H1 (cell line): Measurements from ENCODE around the gene DPEP2NB.

Experiments used
- ATF2 ChIP-seq: IDR thresholded peaks from 2 replicates; pipeline ENCODE4 v1.6.1; 2012; ENCODE audit warnings: low read length, inconsistent platforms
- CHD2 ChIP-seq: IDR thresholded peaks from 2 replicates; pipeline ENCODE4 v1.6.1; 2012; ENCODE audit warnings: low read length, improper control_type of control experiment
- CTCF ChIP-seq, 3 experiments: IDR thresholded peaks; 1 replicate in 2 of 3; 2 replicates in 1 of 3; pipeline versions ENCODE4 v1.5.1 to v1.6.1; 2011; ENCODE audit warnings: low read length in 3 of 3, mild to moderate bottlenecking in 3 of 3, inconsistent platforms in 2 of 3, low read depth in 1 of 3, moderate library complexity in 1 of 3; ENCODE audit not compliant: insufficient read depth in 1 of 3; ENCODE audit errors: control extremely low read depth in 1 of 3
- EP300 ChIP-seq, 2 experiments: IDR thresholded peaks; 1 replicate in 1 of 2; 2 replicates in 1 of 2; pipeline ENCODE4 v1.6.1; 2011 to 2012; ENCODE audit warnings: low read depth in 2 of 2, low read length in 2 of 2, mild to moderate bottlenecking in 2 of 2, borderline replicate concordance in 1 of 2, inconsistent platforms in 1 of 2, moderate library complexity in 1 of 2
- GTF2F1 ChIP-seq: IDR thresholded peaks from 2 replicates; pipeline ENCODE4 v1.6.1; 2012; ENCODE audit warnings: low read depth, low read length, improper control_type of control experiment, borderline replicate concordance
- POLR2A ChIP-seq, 2 experiments: IDR thresholded peaks; 1 replicate in 1 of 2; 2 replicates in 1 of 2; pipeline ENCODE4 v1.6.1; 2011; ENCODE audit warnings: low read depth in 2 of 2, low read length in 2 of 2, mild to moderate bottlenecking in 2 of 2; ENCODE audit errors: control extremely low read depth in 1 of 2
- TAF1 ChIP-seq: IDR thresholded peaks from 2 replicates; pipeline ENCODE4 v1.6.1; 2011; ENCODE audit warnings: mild to moderate bottlenecking, low read depth, low read length
- USF2 ChIP-seq: IDR thresholded peaks from 2 replicates; pipeline ENCODE4 v1.6.1; 2011; ENCODE audit warnings: low read length, improper control_type of control experiment
- ZNF274 ChIP-seq: IDR thresholded peaks from 2 replicates; pipeline ENCODE4 v1.7.0; 2012; ENCODE audit warnings: low read length, borderline replicate concordance; ENCODE audit errors: extremely low read depth

GRCh38 chr16:68040506-68041288 is 25.0 kb upstream of the DPEP2NB start:
- TF ChIP-seq ATF2 (no peak), GTF2F1 (no peak), CTCF (IDR thresholded peaks at IDR 0.05; ENCODE audit: control extremely low read depth in 1 of 3, insufficient read depth in 1 of 3, low read depth in 1 of 3, low read length in 3 of 3) (peak; percentile 89 to 97 (median 96)), ZNF274 (no peak), CHD2 (no peak), POLR2A (IDR thresholded peaks at IDR 0.05; ENCODE audit: control extremely low read depth in 1 of 2, low read depth in 2 of 2, low read length in 2 of 2) (no peak), EP300 (IDR thresholded peaks at IDR 0.05; ENCODE audit: borderline replicate concordance in 1 of 2, low read depth in 2 of 2, low read length in 2 of 2) (no peak), TAF1 (no peak), USF2 (no peak)
